Activated CD8-positive, alpha-beta memory T cell treated with anti-CD3 and anti-CD28 coated beads, Interleukin-2, amount 50 U/mL, for 1 hour (primary cell): ENCODE measurements around the gene POTEJ.
"Not testable (repeated sequence)": the region's sequence is repeated elsewhere in the genome, so short reads cannot be mapped to it uniquely, and the experiment has no call there.

Source experiments
- DNase-seq: peaks from one replicate; pipeline ENCODE4 v3.0.0-alpha.2; 2020; ENCODE audit errors: extremely low read depth

Gene POTEJ

DNA sequence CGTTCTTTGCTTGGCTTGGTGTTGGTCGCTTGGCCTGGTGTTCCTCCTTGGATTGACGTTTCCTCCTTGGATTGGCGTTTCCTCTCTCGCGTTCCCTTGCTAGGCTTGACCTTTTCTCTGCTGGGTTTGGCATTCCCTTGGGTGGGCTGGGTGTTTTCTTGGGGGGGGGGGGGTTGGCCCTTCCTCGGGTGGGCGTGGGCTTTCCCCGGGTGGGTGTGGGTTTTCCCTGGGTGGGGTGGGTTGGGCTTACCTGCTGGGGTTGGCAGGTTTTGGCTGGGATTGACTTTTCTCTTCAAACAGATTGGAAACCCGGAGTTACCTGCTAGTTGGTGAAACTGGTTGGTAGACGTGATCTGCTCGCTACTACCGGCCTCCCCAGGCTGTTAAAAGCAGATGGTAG, at the start of gene POTEJ:
Gene POTEJ, plus strand, starts transcription at position 301 of the 400 bp plus-strand sequence. Its CDS starts 93 bp downstream, at position 394.
- not testable (repeated sequence) for DNase-seq

DNA sequence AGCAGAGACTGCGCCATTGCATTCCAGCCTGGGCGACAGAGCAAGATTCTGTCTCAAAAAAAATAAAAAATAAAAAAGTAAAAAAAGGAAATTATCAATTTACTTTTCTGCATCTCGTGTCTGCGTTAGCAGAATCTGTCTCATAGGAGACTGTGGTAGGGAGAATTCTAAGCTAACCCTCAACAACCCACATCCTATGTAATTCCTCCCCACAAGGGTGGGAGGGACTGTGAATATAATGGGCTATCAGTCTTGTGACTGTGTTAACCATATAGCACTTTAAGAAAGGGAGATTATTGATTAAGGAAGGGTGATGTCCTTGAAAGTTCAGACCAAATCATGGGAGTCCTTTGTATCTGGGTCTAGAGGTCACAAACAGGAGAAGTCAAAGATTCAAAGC, 45.1 kb upstream of the POTEJ start:
- DNase-seq = not testable (repeated sequence)

DNA sequence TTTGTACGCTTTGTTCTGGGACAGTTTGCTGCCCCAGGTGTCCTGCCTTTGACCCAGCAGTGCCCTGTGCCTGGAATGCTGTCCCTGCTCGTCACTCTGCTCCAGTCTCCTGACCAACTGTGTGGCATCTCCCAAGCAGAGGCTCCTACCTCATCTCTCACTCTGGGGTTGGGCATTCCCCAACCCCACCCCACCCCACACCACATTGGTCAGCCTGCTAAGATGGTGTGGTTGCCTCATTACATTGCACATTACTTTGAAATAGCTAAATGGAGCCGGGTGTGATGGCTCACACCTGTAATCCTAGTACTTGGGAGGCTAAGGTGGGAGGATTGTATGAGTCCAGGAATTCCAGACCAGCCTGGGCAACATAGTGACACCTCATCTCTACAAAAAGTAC, 39.3 kb upstream of the POTEJ start:
- not testable (repeated sequence) for DNase-seq

DNA sequence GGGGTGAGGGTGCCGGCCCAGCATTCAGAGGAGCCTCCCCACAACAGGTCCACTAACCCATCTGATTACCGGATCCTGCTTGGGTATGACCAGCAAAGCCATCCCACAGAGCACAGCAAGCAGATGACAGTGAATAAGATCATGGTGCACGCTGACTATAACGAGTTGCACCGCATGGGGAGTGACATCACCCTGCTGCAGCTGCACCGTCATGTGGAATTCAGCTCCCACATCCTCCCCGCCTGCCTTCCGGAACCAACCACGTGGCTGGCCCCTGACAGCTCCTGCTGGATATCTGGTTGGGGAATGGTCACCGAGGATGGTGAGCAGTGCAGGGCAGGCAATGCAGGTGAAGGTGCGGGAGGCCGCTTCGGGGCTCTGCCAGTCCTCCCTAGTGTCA, 37.0 kb upstream of the POTEJ start:
- DNase-seq = not testable (repeated sequence)

DNA sequence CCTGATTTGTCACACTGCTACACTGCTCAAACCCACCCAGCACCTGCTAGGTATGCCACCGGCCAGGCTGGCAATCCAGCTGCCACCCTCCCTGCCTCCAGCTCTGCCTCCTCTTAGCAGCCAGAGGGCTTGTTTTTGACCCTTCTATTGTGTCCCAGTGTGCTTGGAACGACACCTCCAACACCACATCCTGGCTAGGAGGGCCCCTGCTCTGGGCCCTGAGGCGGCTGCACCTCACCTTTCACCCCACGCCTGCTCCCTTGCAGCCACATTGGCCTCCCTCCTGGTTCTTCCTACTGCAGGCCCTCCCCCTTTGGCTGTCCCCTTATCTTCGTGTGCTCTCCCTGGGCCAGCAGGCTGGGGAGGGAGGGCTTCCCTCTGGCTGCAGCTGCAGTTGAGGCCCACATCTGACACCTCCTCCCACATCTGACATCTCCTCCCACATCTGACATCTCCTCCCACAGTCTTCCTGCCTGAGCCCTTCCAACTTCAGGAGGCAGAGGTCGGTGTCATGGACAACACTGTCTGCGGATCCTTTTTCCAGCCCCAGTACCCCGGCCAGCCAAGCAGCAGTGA, 34.9 kb upstream of the POTEJ start:
- DNase-seq = not testable (repeated sequence)

DNA sequence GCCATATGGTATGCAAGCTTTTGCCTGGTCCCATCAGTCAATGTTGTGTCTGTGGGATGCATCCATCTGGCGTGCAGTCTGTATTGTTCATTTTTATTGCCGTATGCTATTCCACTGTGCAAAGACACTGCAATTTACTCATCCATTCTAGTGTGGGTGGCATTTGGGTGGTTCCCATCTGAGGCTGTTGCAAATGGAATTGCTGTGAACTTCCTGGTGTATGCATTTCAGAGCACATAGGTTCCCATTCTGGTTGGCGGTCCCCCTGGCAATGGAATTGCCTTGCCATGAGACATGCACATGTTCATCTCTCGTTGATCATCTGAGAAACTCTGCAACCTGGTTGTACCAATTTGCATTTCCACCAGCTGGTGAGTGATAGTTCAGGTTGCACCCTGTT, 33.7 kb upstream of the POTEJ start:
- DNase-seq = not testable (repeated sequence)

DNA sequence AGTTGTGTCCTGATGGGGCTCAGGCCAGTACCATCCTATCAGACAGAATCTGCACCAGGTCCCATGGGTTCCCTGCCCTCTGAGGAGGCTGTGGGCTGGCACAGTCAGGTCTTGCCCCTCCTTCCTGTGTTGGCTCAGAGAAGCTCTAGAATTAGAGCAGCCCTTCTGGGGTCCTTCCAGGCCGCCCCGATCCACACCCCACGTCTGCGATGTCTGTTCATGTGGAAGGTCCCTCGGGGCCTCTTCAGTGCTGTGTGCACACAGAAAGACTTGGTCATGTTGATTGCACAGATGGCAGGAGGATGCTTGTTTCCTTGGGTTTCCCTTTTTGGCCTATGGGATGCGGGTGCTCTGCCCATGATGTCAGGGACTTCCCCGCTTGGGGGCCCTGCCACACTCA, 32.1 kb upstream of the POTEJ start:
- not testable (repeated sequence) for DNase-seq

DNA sequence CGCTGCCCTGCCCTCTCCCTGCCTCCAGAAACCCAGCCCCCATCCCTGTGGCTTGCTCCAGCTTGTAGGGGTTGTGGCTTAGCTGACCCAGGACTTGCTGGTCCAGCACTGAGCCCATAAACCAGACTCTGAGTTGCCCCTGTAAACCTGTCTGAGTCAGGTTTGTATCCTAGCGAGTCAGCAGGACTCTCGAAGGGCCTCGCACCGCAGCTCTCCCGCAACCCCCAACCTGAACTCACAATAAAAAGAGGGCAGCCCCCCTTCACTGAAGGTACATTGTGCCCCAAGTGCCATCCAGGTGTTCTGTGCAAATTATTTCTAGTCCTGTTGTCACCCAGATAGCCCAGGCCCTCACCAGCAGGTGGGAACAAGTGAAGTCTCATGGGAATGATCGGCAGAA, 29.7 kb upstream of the POTEJ start:
- not testable (repeated sequence) for DNase-seq

DNA sequence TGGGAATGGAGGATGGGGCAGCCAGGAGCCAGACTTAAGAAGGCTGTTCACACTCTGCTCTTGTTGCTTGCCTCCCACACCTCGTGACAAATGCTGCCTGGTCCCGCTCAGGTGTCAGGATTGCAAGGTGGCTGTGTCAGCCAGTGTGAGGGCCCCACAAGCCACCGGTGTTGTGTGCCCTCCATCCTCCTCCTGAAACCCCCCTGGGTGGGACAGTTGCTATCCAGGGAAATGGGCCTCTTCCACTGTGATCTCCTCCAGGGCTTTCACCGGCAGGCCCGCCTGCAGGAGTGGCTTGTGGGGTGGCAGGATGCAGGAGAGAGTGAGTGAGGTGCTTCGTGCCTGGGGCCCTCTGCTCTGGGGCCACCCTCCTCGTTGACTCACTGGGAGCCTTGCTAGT, 28.3 kb upstream of the POTEJ start:
- DNase-seq = not testable (repeated sequence)

DNA sequence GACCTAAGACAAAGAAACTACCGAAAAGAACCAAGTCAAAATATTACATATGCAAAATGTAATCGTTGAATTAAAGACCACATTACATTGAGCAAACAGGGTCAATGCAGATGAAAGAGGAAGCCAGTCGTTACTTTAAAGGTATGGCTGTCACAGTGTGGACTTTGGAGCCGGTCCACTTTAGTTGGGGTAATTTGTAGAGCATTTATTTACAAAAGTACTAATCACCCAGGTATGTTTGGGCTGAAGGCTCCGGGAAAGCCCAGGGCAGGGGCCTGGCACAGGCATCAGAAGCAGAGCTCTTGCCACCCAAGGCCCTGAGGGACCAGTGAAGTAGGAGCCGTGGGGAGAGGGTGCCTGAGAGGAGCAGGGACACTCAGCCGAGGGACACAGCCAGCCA, 27.7 kb upstream of the POTEJ start:
- DNase-seq = not testable (repeated sequence)

DNA sequence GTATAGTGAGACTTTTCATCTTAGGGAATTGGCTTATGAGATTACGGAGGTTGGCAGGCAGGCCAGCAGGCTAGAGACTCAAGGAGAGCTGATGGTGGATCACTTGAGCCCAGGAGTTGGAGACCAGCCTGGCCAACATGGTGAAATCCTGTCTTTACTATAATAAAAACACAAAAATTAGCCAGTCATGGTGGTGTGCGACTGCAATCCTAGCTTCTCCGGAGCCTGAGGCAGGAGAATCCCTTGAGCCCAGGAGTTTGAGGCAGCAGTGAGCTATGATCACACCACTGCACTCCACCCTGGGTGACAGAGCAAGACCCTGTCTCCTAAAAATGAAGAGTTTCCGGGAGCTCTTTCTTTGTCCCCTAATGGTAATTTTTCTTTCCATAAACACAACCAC, 26.5 kb upstream of the POTEJ start:
- DNase-seq = not testable (repeated sequence)

DNA sequence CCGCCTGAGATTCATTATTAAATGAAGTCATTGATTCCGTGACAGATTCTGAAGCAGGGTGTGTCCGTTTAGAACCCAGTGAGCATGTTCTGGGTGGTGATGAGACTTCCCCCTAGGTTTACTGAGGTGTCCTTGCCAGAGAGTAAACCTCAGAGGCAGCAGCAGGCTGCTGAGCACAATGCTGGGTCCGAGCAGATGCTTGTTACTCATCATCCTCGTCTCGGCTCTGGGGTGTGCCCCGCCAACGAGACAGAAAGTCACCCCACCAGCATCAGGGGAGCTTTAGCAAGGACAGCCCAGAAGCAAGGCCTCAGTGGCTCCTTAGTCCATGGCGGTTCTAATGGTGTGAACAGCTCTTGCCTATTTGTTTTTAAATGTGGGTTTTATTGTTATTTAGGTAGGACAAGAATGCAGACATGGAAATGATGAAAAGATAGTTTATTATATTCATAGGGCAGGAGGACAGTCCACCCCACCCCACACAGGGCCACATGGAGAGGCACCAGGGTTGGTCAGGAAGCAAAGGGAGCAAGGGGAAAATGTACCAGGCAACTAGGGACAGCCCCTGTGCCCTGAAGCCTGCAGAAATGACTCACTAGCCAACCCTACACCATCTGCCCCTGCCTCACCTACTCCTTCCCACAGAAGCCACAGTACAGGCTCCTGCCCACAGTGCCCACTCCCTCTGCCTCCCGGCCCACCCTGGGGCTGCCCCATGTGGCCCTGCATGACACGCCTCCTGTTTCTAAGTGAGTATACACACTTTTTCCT, 22.4 kb upstream of the POTEJ start:
- DNase-seq = not testable (repeated sequence)

DNA sequence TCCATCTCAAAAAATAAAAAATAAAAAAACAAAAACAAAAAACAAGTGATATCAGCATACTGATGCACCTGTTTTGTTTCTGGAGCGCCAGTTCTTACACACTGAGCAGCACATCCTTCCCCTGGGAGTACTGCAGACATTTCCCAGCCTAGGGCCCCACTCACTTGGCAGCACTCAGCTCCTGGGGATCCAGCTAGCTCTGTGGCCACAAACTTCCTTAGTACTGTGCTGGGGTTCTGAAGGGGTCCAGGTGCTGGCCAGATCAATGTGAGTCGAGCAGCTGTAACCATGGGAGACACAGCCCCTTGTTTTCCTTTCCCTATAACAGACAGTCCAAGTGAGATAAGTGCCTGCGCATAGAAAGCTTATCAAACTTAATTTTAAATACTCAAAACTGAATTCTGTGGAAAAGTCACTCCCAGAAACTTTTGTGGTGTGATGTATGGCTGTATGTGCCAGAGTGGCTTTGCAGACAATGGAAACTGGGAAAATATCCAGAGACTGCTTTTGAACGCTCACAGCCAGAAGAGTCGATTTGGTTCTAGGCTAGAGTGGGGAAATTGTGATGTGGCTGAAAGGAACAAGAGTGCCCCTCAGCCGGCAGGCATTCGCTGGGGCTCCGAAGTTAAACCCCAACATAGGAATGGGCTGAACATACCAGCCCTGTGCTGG, 20.9 kb upstream of the POTEJ start:
- not testable (repeated sequence) for DNase-seq

DNA sequence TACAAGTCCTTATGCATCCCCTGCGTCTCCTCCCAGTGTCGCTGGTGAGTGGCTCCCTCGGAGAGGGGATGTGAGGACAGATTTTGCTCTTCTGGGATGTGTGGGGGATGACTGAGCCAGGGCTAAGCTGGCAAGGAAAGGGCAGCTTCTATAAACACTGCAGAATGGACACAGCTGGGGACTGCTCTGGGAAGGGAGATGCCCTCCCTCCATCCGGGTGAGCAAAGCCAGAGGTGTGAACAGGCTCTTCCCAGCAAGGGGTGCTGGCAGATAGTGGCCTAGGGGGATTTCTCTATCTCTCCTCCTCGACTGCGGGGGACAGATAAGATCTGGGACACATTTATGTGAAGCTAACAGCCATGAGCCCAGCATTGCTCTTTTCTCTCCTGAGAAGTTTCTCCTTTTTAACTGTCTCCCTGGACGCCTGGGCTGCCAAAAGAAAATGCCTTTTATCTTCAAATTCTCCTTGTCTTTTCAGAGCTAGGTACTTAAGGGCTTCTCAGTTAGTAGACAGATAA, 20.3 kb upstream of the POTEJ start:
- DNase-seq = not testable (repeated sequence)

DNA sequence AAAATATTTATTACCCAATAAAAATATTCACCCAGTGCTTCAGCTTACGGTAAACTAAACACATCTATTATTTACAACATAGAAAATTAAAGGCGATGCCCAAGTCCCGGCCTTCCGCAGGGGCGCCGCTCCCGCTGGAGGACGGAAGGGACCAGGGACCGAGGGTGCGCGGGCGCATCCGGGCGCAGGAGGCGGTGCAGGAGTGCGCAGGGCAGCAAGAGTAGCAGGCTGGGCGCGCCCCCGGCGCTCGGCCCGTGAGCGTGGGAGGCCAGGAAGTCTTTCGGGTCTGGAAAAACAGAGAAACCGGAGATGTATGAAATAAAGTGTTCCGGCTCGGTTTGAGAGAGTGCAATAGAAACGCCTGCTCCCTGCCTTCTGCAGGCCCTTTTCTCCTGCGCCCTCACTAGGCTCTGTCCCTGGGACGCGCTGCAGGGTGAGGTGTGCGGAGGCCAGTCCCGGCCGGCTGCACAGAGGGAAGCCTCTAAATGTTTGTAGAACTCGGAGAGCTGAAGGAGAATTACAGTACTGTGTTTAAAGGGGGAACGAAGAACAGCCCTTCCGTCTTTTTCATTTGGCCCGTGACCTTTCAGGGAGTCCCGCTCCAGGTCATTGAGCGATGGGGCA, 18.3 kb upstream of the POTEJ start:
- DNase-seq = not testable (repeated sequence)

DNA sequence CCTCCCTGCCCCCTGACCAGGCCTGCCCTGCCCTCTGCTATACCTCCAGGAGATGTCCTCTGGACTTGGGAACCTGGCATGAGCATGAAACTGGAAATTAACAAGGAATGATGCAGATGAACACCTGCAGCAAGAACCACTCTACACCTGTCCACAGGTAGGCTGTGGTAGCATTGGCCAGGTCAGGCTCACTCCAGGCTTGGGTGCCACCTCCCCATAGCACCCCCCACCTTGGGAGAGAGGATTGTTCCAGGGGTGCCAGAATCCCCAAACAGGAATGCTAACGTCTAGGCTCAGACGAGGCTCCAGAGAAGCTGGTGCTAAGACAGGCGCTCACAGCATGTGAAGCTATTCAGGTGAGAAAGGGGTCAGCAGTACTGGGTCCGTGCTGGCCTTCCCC, 17.2 kb upstream of the POTEJ start:
- DNase-seq = not testable (repeated sequence)

DNA sequence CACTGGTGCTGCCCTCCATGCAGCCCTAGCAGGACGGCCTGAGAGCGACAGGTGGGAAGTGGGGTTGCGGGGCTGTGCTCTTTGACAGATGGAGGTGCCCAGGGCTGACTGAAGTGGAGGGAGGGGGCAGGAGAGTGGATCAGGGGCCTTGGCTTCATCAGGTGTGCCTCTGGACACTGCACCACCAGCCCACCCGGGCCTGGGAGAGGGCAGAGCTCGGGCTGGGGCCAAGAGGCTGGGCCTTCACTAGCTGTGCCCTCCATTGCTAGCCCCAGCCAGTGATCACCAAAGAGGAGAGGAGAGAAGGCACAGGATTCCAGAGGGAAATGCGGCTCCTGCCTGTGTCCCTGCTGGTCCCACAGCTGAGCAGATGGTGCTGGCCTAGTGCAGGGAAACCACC, 14.5 kb upstream of the POTEJ start:
- not testable (repeated sequence) for DNase-seq

DNA sequence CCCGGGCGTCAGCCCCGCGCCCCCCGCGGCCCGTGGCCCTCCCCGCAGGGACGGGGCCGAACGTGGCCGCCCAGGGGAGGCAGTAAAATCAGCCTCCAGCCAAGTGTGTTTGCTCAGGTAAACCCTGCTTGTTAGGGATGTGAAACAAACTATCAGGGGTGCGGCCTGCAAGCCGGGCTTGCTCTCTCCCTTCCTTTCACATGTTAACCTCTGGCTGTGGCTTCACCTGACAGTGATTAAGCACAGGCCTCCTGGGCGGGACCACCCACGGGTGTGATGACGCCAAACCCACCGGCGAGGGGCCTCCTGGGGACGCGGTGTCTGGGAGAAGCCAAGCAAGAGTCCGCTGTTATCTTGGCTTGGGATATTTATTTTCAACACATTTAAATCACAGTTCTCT, 13.2 kb upstream of the POTEJ start:
- DNase-seq = not testable (repeated sequence)

DNA sequence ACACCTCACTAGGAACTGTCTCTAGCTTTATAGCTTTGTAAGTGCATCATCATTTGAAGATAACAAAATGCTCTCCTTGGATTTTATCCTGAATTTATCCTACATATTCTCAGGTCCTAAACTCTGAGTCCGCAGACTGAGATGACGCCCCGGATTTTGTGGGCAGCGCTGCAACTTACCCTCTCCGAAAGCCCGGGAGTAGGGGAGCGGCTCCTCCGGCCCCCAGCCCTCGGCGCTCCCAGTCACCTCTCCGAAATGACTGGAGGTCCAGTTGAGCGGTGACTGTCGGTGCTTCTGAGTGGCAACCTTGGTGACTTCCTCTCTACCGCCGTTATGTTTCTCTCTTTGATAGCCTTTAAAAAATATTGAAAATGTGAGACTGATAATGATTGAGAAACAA, 12.8 kb upstream of the POTEJ start:
- not testable (repeated sequence) for DNase-seq

DNA sequence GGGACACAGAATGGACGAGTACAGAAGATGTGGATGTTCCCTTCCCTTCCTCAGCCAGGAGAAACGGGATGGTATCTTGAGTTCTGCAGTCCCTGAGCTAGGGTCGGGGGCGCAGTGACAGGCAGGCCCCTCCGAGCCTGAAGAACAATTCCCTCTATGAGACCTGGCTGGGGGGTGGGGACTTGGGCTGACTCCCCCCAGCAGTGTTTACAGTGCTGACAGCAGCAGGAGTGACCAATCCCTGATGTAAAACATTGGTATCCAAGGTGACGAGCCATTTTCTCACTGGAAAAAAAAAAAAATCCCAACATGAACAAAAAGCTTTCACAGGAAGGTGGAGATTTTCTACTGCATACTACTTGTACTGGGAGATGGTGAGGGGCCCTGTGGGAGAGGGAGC, 11.8 kb upstream of the POTEJ start, which contains the start of gene CFC1:
Gene CFC1, minus strand, starts transcription at position 183 of the 400 bp plus-strand sequence. CDS start 288 bp downstream, outside the sequence.
- not testable (repeated sequence) for DNase-seq

DNA sequence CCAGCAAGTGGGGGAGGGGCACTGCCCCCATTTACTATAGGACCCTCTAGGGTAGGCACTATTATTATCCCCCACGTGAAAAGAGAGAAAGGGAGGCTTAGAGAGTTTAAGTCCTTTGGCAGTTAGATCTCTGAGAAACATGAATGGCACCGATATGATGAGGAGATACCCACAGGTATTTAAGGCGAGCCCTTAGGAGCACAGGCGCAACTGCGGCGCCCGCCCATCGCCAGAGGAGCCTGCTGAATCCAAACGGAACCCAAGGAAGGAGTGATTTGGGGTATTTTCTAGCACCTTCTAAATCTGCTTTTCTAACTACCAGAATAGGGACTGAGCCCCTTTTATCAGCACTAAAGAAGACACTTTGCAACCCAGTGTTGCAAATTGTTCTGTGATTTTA, 11.3 kb upstream of the POTEJ start:
- DNase-seq = not testable (repeated sequence)
